Sigmoid colon (tissue), 7 donors: ENCODE measurements around the gene ETV5. TPM values are rescaled to one million over a fixed set of nuclear protein-coding genes. Genes with fewer than 3 reads are reported as not detected.

Source experiments
- DNase-seq: peaks from one replicate; pipeline ENCODE4 v3.0.0-alpha.2; 2019
- H3K27ac ChIP-seq, 4 donors: fragments of 200-600 bp; sonication (generic); one replicate each; pipeline ENCODE4 v1.5.1; 2016 to 2019; ENCODE audit warnings: mild to moderate bottlenecking in 1 of 4
- H3K27me3 ChIP-seq, 3 donors: fragments of 200-600 bp; sonication (generic); one replicate each; pipeline ENCODE4 v1.5.1; 2019; ENCODE audit warnings: mild to moderate bottlenecking in 1 of 3
- H3K36me3 ChIP-seq, 4 donors: fragments of 200-600 bp; sonication (generic); one replicate each; pipeline ENCODE4 v1.5.1; 2016 to 2019
- H3K4me1 ChIP-seq, 4 donors: fragments of 200-600 bp; sonication (generic); one replicate each; pipeline ENCODE4 v1.5.1; 2017 to 2019
- H3K4me3 ChIP-seq, 4 donors: fragments of 200-600 bp; sonication (generic); one replicate each; pipeline ENCODE4 v1.5.1; 2017 to 2019; ENCODE audit warnings: mild to moderate bottlenecking in 2 of 4, moderate library complexity in 1 of 4
- H3K9me3 ChIP-seq, 4 donors: fragments of 200-600 bp in 3 of 4; sonication (generic) in 3 of 4; one replicate each; pipeline versions ENCODE4 v1.5.1 to v1.6.1; 2013 to 2019
- CTCF ChIP-seq, 4 experiments: fragments of 450-650 bp in 3 of 4; fragments of 200-600 bp in 1 of 4; IDR thresholded peaks; one replicate each; pipeline ENCODE4 v1.5.1; 2016 to 2019; ENCODE audit warnings: antibody characterized with exemption in 4 of 4, mild to moderate bottlenecking in 3 of 4, moderate library complexity in 2 of 4
- EP300 ChIP-seq, 4 donors: sonication (generic); formaldehyde crosslinking; IDR thresholded peaks; one replicate each; pipeline ENCODE4 v1.6.1; 2017; ENCODE audit warnings: antibody characterized with exemption in 4 of 4
- POLR2A ChIP-seq, 2 donors: fragments of 450-650 bp; IDR thresholded peaks; one replicate each; pipeline ENCODE4 v1.6.1; 2016; ENCODE audit warnings: antibody characterized with exemption in 2 of 2, mild to moderate bottlenecking in 2 of 2, moderate library complexity in 2 of 2
- POLR2AphosphoS5 ChIP-seq, 4 donors: sonication (generic); formaldehyde crosslinking; IDR thresholded peaks; one replicate each; pipeline ENCODE4 v1.6.1; 2017; ENCODE audit warnings: antibody characterized with exemption in 4 of 4
- WGBS, 2 donors: extraction: QIAGEN DNeasy Blood & Tissue Kit; methylation state at CpG; one replicate each; pipeline ENCODE4 v1.1.7; 2013; 5-methylcytosine and 5-hydroxymethylcytosine counted together
- intact Hi-C: fragments of 100-400 bp; cut with DNase I; formaldehyde crosslinking; loops from one replicate; pipeline ENCODE4 v1.15.1; 2023
- polyA plus RNA-seq, 3 donors: library from polyadenylated mRNA; stranded (reverse); fragments of 200-250 nt; gene quantifications; one replicate each; pipeline ENCODE4 v1.2.3, GENCODE V29; 2013
- total RNA-seq, 4 donors: library from RNA; depleted of rRNA; stranded (reverse); fragments of >200 nt; gene quantifications; one replicate each; pipeline ENCODE4 v1.1.0, GENCODE V29; 2016
- donor health status: healthy with polysubstance abuse.
- donor health status: Bipolar disorder and iron deficiency.
- donor health status: healthy.

ETV5 gene
- total and polyA plus RNA-seq, 7 donors, result 2.3 to 8.4 (median 6.3) TPM

DNA sequence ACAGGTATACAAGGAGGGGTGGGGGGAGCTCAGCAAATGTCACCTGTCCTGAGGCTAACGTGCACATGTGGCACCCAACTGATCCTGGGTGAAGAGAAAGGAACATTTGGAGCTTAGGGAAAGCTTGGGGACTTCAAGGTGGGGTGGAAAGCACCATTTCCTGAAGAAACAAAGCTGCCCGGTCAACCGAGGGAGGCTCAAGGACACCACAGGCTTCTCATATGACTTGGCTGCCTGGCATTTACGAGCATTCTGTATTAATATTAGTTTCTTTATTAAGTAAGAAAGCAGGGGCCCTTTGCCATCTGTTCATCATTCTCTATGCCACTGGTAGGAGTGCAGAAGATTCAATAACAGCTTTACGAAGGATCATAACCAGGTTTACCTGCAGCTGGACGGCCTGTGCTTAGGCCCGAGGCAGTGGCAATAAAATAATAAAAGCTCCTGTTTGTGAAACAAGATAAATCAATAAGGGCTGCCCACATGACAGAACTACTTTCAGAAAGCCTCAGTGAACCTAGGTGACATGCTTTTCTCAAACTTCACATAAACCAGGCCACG lies 54.0 kb downstream of the ETV5 start:
- intact Hi-C loops, result no loop called here
- no peak overlapping the region for H3K27ac ChIP-seq
- no peak for DNase-seq
- no peaks in the 10 kb centered on the region for H3K9me3 ChIP-seq
- H3K4me3 ChIP-seq, result no peak overlapping the region
- no peaks in the 10 kb centered on the region for H3K4me1 ChIP-seq
- 20 to 70% methylated on average over 8 of the region's 8 CpGs for WGBS, 2 donors
- TF ChIP-seq POLR2A (IDR thresholded peaks at IDR 0.05), result no peak
- TF ChIP-seq POLR2AphosphoS5 (IDR thresholded peaks at IDR 0.05), result no peak
- no peak for TF ChIP-seq EP300 (IDR thresholded peaks at IDR 0.05)
- no peak for TF ChIP-seq CTCF (IDR thresholded peaks at IDR 0.05)
- no peaks in the 10 kb centered on the region for H3K27me3 ChIP-seq
- H3K36me3 ChIP-seq, result peaks cover 0 to 16% (median 0%) of the 10 kb centered on the region in 4 donors

- H3K36me3 ChIP-seq, result peaks cover 0 to 22% (median 0%) of the 10 kb centered on the region in 4 donors
- no peak overlapping the region for H3K27ac ChIP-seq
- TF ChIP-seq POLR2A (IDR thresholded peaks at IDR 0.05) (no peak), POLR2AphosphoS5 (IDR thresholded peaks at IDR 0.05) (no peak), EP300 (IDR thresholded peaks at IDR 0.05) (no peak), CTCF (IDR thresholded peaks at IDR 0.05) (no peak)
- H3K4me3 ChIP-seq, result no peak overlapping the region
- no peaks in the 10 kb centered on the region for H3K9me3 ChIP-seq
- no peak for DNase-seq
- WGBS, 2 donors, result 40 to 73% methylated on average over 12 of the region's 12 CpGs
- H3K4me1 ChIP-seq, result no peaks in the 10 kb centered on the region
- intact Hi-C loops, result no loop called here
- no peaks in the 10 kb centered on the region for H3K27me3 ChIP-seq
Observed at GRCh38 chr3:186053954-186054791, 54.7 kb downstream of the ETV5 start.

DNA sequence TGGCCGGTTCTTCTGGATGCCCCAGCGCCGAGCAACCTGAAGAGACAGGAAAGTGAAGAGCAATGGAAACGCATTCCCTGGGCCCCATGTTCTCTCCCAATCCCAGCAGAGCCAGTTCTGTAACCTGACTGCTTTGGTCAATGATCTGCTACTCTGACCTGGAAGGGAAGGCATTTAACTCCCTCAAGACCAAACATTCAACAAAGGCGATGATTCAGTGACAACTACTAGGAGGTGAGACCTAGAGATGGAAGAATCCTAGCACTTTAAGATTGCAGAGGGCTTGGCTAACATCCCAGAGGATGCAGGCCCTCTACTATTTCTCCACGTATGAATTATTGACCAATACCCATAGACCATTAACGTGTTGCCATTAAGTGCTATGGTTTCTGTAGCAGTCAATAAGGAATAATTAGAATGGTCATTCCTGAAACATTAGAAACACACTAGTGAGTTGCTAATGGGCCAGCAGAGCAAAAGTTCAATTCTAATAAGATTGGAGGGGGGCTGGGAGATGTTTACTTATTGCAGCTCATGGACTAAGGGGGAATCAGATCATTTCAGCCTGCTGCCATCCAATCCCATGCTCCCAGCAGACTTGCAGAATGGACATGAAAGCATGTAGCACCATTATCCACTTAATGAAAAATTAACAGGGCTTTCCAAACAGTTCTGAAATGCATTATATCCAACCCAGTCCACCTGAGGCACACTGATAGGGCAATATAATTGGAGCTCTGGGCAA lies 56.6 kb downstream of the ETV5 start:
- DNase-seq, result no peak
- H3K27ac ChIP-seq, result no peak overlapping the region
- WGBS, 2 donors, result 83 to 90% methylated on average over 7 of the region's 7 CpGs
- TF ChIP-seq POLR2A (IDR thresholded peaks at IDR 0.05) (no peak), EP300 (IDR thresholded peaks at IDR 0.05) (no peak), CTCF (IDR thresholded peaks at IDR 0.05) (no peak), POLR2AphosphoS5 (IDR thresholded peaks at IDR 0.05) (no peak)
- intact Hi-C loops, result no loop called here
- H3K4me1 ChIP-seq, result no peaks in the 10 kb centered on the region
- H3K4me3 ChIP-seq, result no peak overlapping the region
- no peaks in the 10 kb centered on the region for H3K27me3 ChIP-seq
- no peaks in the 10 kb centered on the region for H3K9me3 ChIP-seq
- peaks cover 0 to 25% (median 0%) of the 10 kb centered on the region in 4 donors for H3K36me3 ChIP-seq

GRCh38 chr3:186049001-186049400 lies 59.9 kb downstream of the ETV5 start:
- no peak for DNase-seq
- WGBS, 2 donors, result 94% methylated on average over 4 of the region's 4 CpGs
- H3K4me3 ChIP-seq, result no peak overlapping the region
- TF ChIP-seq POLR2A (IDR thresholded peaks at IDR 0.05) (no peak), EP300 (IDR thresholded peaks at IDR 0.05) (no peak), POLR2AphosphoS5 (IDR thresholded peaks at IDR 0.05) (no peak), CTCF (IDR thresholded peaks at IDR 0.05) (no peak)
- H3K27me3 ChIP-seq, result no peaks in the 10 kb centered on the region
- peaks cover 0 to 11% (median 9%) of the 10 kb centered on the region in 4 donors for H3K4me1 ChIP-seq
- no peak overlapping the region for H3K27ac ChIP-seq
- no peaks in the 10 kb centered on the region for H3K9me3 ChIP-seq
- H3K36me3 ChIP-seq, result peaks cover 0 to 20% (median 0%) of the 10 kb centered on the region in 4 donors
- intact Hi-C loops, result no loop called here
